ENCODE data around the gene ITGA1.
"Not testable (repeated sequence)": the region's sequence is repeated elsewhere in the genome, so short reads cannot be mapped to it uniquely, and the experiment has no call there.

ITGA1 gene

GRCh38 chr5:52906845-52907244 lies 119.1 kb downstream of the ITGA1 start:
- DNase-seq = no peak

GRCh38 chr5:52909192-52909591 lies 121.5 kb downstream of the ITGA1 start:
- no peak for DNase-seq

GRCh38 chr5:52910071-52910470 lies 122.4 kb downstream of the ITGA1 start:
- DNase-seq = no peak

GRCh38 chr5:52915176-52915875 lies 127.6 kb downstream of the ITGA1 start:
- DNase-seq = peak; percentile 20 to 44

GRCh38 chr5:52920929-52921328 lies 133.2 kb downstream of the ITGA1 start:
- DNase-seq = no peak

GRCh38 chr5:52922384-52922783 lies 134.7 kb downstream of the ITGA1 start:
- DNase-seq = no peak

GRCh38 chr5:52924456-52924855 lies 136.7 kb downstream of the ITGA1 start:
- no peak for DNase-seq

- no peak for DNase-seq
Observed at GRCh38 chr5:52925001-52925400, 137.3 kb downstream of the ITGA1 start.

- DNase-seq = no peak
Observed at GRCh38 chr5:52928689-52929088, 141.0 kb downstream of the ITGA1 start.

GRCh38 chr5:52938226-52938625 lies 150.5 kb downstream of the ITGA1 start:
- no peak for DNase-seq

- no peak for DNase-seq
Observed at GRCh38 chr5:52943285-52943684, 155.6 kb downstream of the ITGA1 start.

GRCh38 chr5:52943808-52944207 lies 156.1 kb downstream of the ITGA1 start:
- no peak for DNase-seq

GRCh38 chr5:52945040-52945439 lies 157.3 kb downstream of the ITGA1 start:
- DNase-seq = no peak

GRCh38 chr5:52947208-52947607 lies 159.5 kb downstream of the ITGA1 start:
- no peak for DNase-seq

- no peak for DNase-seq
Observed at GRCh38 chr5:52947851-52948250, 160.1 kb downstream of the ITGA1 start.

GRCh38 chr5:52948418-52949076 lies 160.8 kb downstream of the ITGA1 start:
- peak; percentile 34 to 43 for DNase-seq

- DNase-seq = no peak
Observed at GRCh38 chr5:52950686-52951085, 163.0 kb downstream of the ITGA1 start.

- no peak for DNase-seq
Observed at GRCh38 chr5:52952483-52952882, 164.8 kb downstream of the ITGA1 start.

- no peak for DNase-seq
Observed at GRCh38 chr5:52956014-52956413, 168.3 kb downstream of the ITGA1 start.

GRCh38 chr5:52956915-52957747 lies 169.4 kb downstream of the ITGA1 start:
- no peak for DNase-seq

- DNase-seq = no peak
Observed at GRCh38 chr5:52961274-52961681, 173.6 kb downstream of the ITGA1 start.

GRCh38 chr5:52963636-52964035 lies 175.9 kb downstream of the ITGA1 start:
- no peak for DNase-seq

- no peak for DNase-seq
Observed at GRCh38 chr5:52964138-52964537, 176.4 kb downstream of the ITGA1 start.

GRCh38 chr5:52976157-52976556 lies 188.4 kb downstream of the ITGA1 start:
- DNase-seq = not testable (repeated sequence)
